ENCODE results near the gene MED14. TPM values are rescaled to one million over a fixed set of nuclear protein-coding genes. Genes with fewer than 3 reads are reported as not detected.

MED14 gene
- total RNA-seq, 2 experiments from 2014 or later = 44.9 to 47.7 TPM

Other genes starting within 250 kb of the MED14 start
- 10 to 100 TPM; 52.1 to 67.8 TPM for gene ATP6AP2, start 154.6 kb downstream of the MED14 start, total RNA-seq
- not detected for gene MPC1L, start 112.1 kb downstream of the MED14 start, total RNA-seq
- gene CXorf38, start 88.0 kb downstream of the MED14 start, total RNA-seq = 10 to 100 TPM; 22.8 to 23.7 TPM

Measured in activated CD8-positive, alpha-beta memory T cell treated with anti-CD3 and anti-CD28 coated beads, Interleukin-2, amount 10 ng/mL, durations not matched to agents 7 days and 5 days (primary cell).